ENCODE measurements around the gene CYP4F22.

DNA sequence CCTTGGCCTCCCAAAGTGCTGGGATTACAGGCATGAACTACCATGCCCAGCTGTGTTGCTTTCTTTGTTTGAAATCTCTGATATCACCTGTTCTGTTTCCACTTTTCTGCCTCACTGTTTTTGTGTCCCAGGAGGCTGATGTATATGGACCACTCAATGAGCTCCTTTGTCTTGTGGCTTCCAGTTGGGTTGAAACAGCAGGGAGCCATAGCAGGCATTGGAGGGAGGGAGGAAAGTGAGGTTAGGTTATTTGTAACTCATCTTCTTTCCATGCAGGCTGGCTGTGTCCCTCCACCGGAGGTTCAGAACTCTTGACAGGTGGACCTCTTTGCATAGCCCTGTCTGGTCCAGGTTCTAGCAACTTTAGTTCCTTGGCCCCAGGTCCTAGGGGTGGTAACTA lies 6.1 kb upstream of the CYP4F22 start:
- no peak for TF ChIP-seq EZH2 (IDR thresholded peaks at IDR 0.05; ENCODE audit: insufficient read depth, poor library complexity, severe bottlenecking)
- no peak for TF ChIP-seq EZH2phosphoT487 (IDR thresholded peaks at IDR 0.05; ENCODE audit: insufficient read depth, low read depth)

Measured in GM23248 (cell line).